Endothelial cell of umbilical vein (primary cell): ENCODE results near the gene RFX2. TPM values are rescaled to one million over a fixed set of nuclear protein-coding genes. Genes with fewer than 3 reads are reported as not detected.

ENCODE experiments used
- BruUV-seq: library from RNA; stranded (reverse); fragments of 400-500 nt; replicated peaks from 2 replicates; lab custom pipeline; 2021; lab: Mats Ljungman, UMichigan
- CTCF ChIA-PET: fragments of 300-600, 350-600 bp; sonication (Branson Sonifier 250); formaldehyde crosslinking; loops from one replicate; lab custom pipeline; 2021; ENCODE audit warnings: antibody characterized with exemption, inconsistent platforms; lab: Charles Lee
- POLR2A ChIA-PET: fragments of 300-600, 350-600 bp; sonication (Branson Sonifier 250); formaldehyde crosslinking; loops from one replicate; lab custom pipeline; 2021; ENCODE audit warnings: antibody characterized with exemption, inconsistent platforms; lab: Charles Lee
- DNase-seq: peaks from one replicate; pipeline ENCODE4 v3.0.0-alpha.2; 2011; ENCODE audit warnings: low read depth, low spot score
- FAIRE-seq: peaks from 2 replicates; lab custom pipeline; 2011; peaks lifted over from hg19 to GRCh38; lab: Jason Lieb, UNC
- H2AFZ ChIP-seq: 2 replicates; pipeline ENCODE4 v1.6.0; 2012; ENCODE audit warnings: low read depth, low read length, control low read depth, inconsistent platforms
- H3K27ac ChIP-seq: 2 replicates; pipeline ENCODE4 v1.5.1; 2011; ENCODE audit warnings: low read depth, mild to moderate bottlenecking, control low read depth, low read length, moderate library complexity; ENCODE audit not compliant: insufficient read depth
- H3K27me3 ChIP-seq, 2 experiments: 2 replicates each; pipeline versions ENCODE4 v1.6.0 to v1.6.1; 2011; ENCODE audit warnings: low read length in 2 of 2, mixed read lengths in 1 of 2; ENCODE audit not compliant: control insufficient read depth in 2 of 2, insufficient read depth in 2 of 2
- H3K36me3 ChIP-seq, 2 experiments: 2 replicates in 1 of 2; 3 replicates in 1 of 2; pipeline ENCODE4 v1.5.1; 2011; ENCODE audit warnings: low read length in 2 of 2, mild to moderate bottlenecking in 1 of 2, moderate library complexity in 1 of 2; ENCODE audit not compliant: control insufficient read depth in 2 of 2, insufficient read depth in 2 of 2; ENCODE audit errors: extremely low read depth in 1 of 2
- H3K4me1 ChIP-seq: 3 replicates; pipeline ENCODE4 v1.5.1; 2011; ENCODE audit warnings: mild to moderate bottlenecking, low read length; ENCODE audit not compliant: control insufficient read depth, insufficient read depth; ENCODE audit errors: extremely low read depth
- H3K4me2 ChIP-seq: 2 replicates; pipeline ENCODE4 v1.6.1; 2011; ENCODE audit warnings: low read length, control low read depth, mixed read lengths; ENCODE audit not compliant: insufficient read depth
- H3K4me3 ChIP-seq, 3 experiments: fragments of 200-600 bp in 1 of 3; sonication (generic), shearing (Covaris generic) in 1 of 3; replicated peaks in 1 of 3; 2 replicates each; pipeline ENCODE4 v1.5.1; 2011 to 2016; ENCODE audit warnings: control low read depth in 3 of 3, low read length in 3 of 3, mild to moderate bottlenecking in 2 of 3, inconsistent platforms in 1 of 3, low read depth in 1 of 3, moderate library complexity in 1 of 3; ENCODE audit not compliant: insufficient read depth in 1 of 3
- H3K79me2 ChIP-seq: 2 replicates; pipeline ENCODE4 v1.6.0; 2012; ENCODE audit warnings: low read length, inconsistent platforms; ENCODE audit not compliant: control insufficient read depth, insufficient read depth
- H3K9ac ChIP-seq: replicated peaks from 2 replicates; pipeline ENCODE3; 2011; ENCODE audit warnings: low read length, control low read depth; ENCODE audit not compliant: insufficient read depth; ENCODE audit errors: extremely low read depth
- H3K9me1 ChIP-seq: replicated peaks from 3 replicates; pipeline ENCODE4 v1.6.0; 2011; ENCODE audit warnings: mild to moderate bottlenecking, low read length; ENCODE audit not compliant: control insufficient read depth, insufficient read depth; ENCODE audit errors: extremely low read depth
- H3K9me3 ChIP-seq: replicated peaks from 2 replicates; pipeline ENCODE4 v1.5.1; 2012; ENCODE audit warnings: low read length, inconsistent platforms; ENCODE audit not compliant: control insufficient read depth, insufficient read depth
- H4K20me1 ChIP-seq: replicated peaks from 2 replicates; pipeline ENCODE3; 2011; ENCODE audit warnings: mild to moderate bottlenecking, low read length; ENCODE audit not compliant: control insufficient read depth, insufficient read depth; ENCODE audit errors: extremely low read depth
- CTCF ChIP-seq, 2 donors: IDR thresholded peaks; 1 replicate in 1 of 2; 2 replicates in 1 of 2; pipeline ENCODE4 v1.5.1; 2011; ENCODE audit warnings: low read length in 2 of 2, mild to moderate bottlenecking in 2 of 2, moderate library complexity in 2 of 2, control low read depth in 1 of 2, inconsistent platforms in 1 of 2, low read depth in 1 of 2; ENCODE audit not compliant: insufficient read depth in 1 of 2; ENCODE audit errors: extremely low read depth in 1 of 2
- EZH2 ChIP-seq: IDR thresholded peaks from 2 replicates; pipeline ENCODE4 v1.6.1; 2012; ENCODE audit warnings: borderline replicate concordance, low read depth, mild to moderate bottlenecking, moderate library complexity, low read length, inconsistent platforms; ENCODE audit not compliant: severe bottlenecking
- FOS ChIP-seq: IDR thresholded peaks from 2 replicates; pipeline ENCODE4 v1.6.1; 2011; ENCODE audit warnings: mild to moderate bottlenecking, low read length, moderate library complexity, borderline replicate concordance; ENCODE audit not compliant: insufficient read depth
- GATA2 ChIP-seq: IDR thresholded peaks from 2 replicates; pipeline ENCODE4 v1.7.0; 2011; ENCODE audit warnings: low read depth, mild to moderate bottlenecking, moderate library complexity, mixed read lengths, low read length; ENCODE audit not compliant: insufficient read length, insufficient read depth
- JUN ChIP-seq: IDR thresholded peaks from 2 replicates; pipeline ENCODE4 v1.6.1; 2011; ENCODE audit warnings: borderline replicate concordance, low read depth; ENCODE audit not compliant: insufficient read length, insufficient read depth
- MAX ChIP-seq: IDR thresholded peaks from 2 replicates; pipeline ENCODE4 v1.6.1; 2011; ENCODE audit not compliant: insufficient read depth, insufficient read length
- MYC ChIP-seq: IDR thresholded peaks from one replicate; pipeline ENCODE4 v1.6.1; 2011; ENCODE audit warnings: mild to moderate bottlenecking, low read depth, low read length
- POLR2A ChIP-seq: IDR thresholded peaks from 2 replicates; pipeline ENCODE4 v1.6.1; 2012; ENCODE audit warnings: low read depth, mild to moderate bottlenecking, control low read depth, low read length
- POLR2AphosphoS5 ChIP-seq: IDR thresholded peaks from 2 replicates; pipeline ENCODE4 v1.6.1; 2012; ENCODE audit warnings: low read depth, mild to moderate bottlenecking, control low read depth, low read length, moderate library complexity; ENCODE audit not compliant: insufficient read depth
- dilution Hi-C: fragments of 300-500 bp; cut with MboI; formaldehyde crosslinking; loops from one replicate; pipeline ENCODE4 v1.15.0; 2019; ENCODE audit warnings: low sequenced_read_pairs; ENCODE audit not compliant: extremely low pct_ligation_motif_present
- intact Hi-C: fragments of 100-400 bp; cut with micrococcal nuclease; formaldehyde crosslinking; loops from one replicate; pipeline ENCODE4 v1.10.0; 2022
- polyA plus RNA-seq, 4 experiments: library from polyadenylated mRNA; depleted of rRNA in 3 of 4; stranded (reverse) in 3 of 4; unstranded in 1 of 4; fragments of >200 nt; gene quantifications; 2 replicates each; pipeline versions ENCODE4 v1.2.1 to v1.2.3, GENCODE V29; 2011 to 2012; ENCODE audit warnings: missing spikeins in 1 of 4
- total RNA-seq: library from RNA; stranded (reverse); gene quantifications from 2 replicates; pipeline ENCODE4 v1.2.3, GENCODE V29; 2021

RFX2 gene
- total and polyA plus RNA-seq, 2 donors (not counting 3 experiments of a cell fraction or from before 2014, with no cell fraction given), result 16.1 to 19.0 TPM

GRCh38 chr19:6068711-6069110 is 41.6 kb downstream of the RFX2 start:
- BruUV-seq, result no TSS peak
- no peak overlapping the region for H3K9ac ChIP-seq
- H3K9me3 ChIP-seq, result no peaks in the 10 kb centered on the region
- ChIA-PET CTCF (no interaction called here), POLR2A (no interaction called here)
- H2AFZ ChIP-seq, result no peak overlapping the region
- no peaks in the 10 kb centered on the region for H3K27me3 ChIP-seq
- no peaks in the 10 kb centered on the region for H3K9me1 ChIP-seq
- DNase-seq (peak; percentile 48), FAIRE-seq (no peak)
- H3K27ac ChIP-seq, result no peak overlapping the region
- H4K20me1 ChIP-seq, result no peaks in the 10 kb centered on the region
- no peak overlapping the region for H3K4me2 ChIP-seq
- no peak for TF ChIP-seq JUN
- no peak for TF ChIP-seq POLR2A
- TF ChIP-seq MAX, result no peak
- no peak for TF ChIP-seq MYC
- TF ChIP-seq FOS, result no peak
- no peak for TF ChIP-seq GATA2
- TF ChIP-seq CTCF (IDR thresholded peaks at IDR 0.05; ENCODE audit: extremely low read depth in 1 of 2, insufficient read depth in 1 of 2, low read depth in 1 of 2, low read length in 2 of 2), result no peak
- no peak for TF ChIP-seq POLR2AphosphoS5
- TF ChIP-seq EZH2, result no peak
- no peak overlapping the region for H3K4me3 ChIP-seq
- peaks cover 40% of the 10 kb centered on the region for H3K4me1 ChIP-seq
- no peaks in the 10 kb centered on the region for H3K36me3 ChIP-seq
- dilution Hi-C loops, result no loop called here
- intact Hi-C loops, result no loop called here
- H3K79me2 ChIP-seq, result peaks cover 9% of the 10 kb centered on the region
